HepG2 (cell line): Measurements from ENCODE around the gene MTF1. TPM values are rescaled to one million over a fixed set of nuclear protein-coding genes. Genes with fewer than 3 reads are reported as not detected.

Source experiments
- HNRNPK ChIP-seq: fragments of 200-400 bp; formaldehyde crosslinking; IDR thresholded peaks from 2 replicates; pipeline ENCODE4 v1.6.1; 2018; ENCODE audit warnings: low read length, low read depth, moderate library complexity, mild to moderate bottlenecking; ENCODE audit not compliant: poor library complexity, severe bottlenecking
- U2AF2 ChIP-seq: fragments of 200-400 bp; formaldehyde crosslinking; IDR thresholded peaks from 2 replicates; pipeline ENCODE4 v1.6.1; 2017; ENCODE audit warnings: low read depth, mild to moderate bottlenecking, low read length
- ZFP62 ChIP-seq: sonication (generic); formaldehyde crosslinking; IDR thresholded peaks from 2 replicates; pipeline ENCODE4 v1.4.0; 2020; ENCODE audit warnings: missing genetic modification reagents
- ZNF282 ChIP-seq: fragments of 450-650 bp; IDR thresholded peaks from 2 replicates; pipeline ENCODE4 v1.6.1; 2018; ENCODE audit not compliant: partially characterized antibody
- ZNF720 ChIP-seq: sonication (generic); formaldehyde crosslinking; IDR thresholded peaks from 2 replicates; pipeline ENCODE4 v1.4.0; 2020; ENCODE audit warnings: missing genetic modification reagents
- ZNF768 ChIP-seq: sonication (generic); formaldehyde crosslinking; IDR thresholded peaks from 2 replicates; pipeline ENCODE4 v1.4.0; 2020; ENCODE audit warnings: missing genetic modification reagents
- polyA plus RNA-seq, 8 experiments: library from polyadenylated mRNA; depleted of rRNA in 3 of 8; stranded (reverse) in 7 of 8; unstranded in 1 of 8; fragments of >200 nt; fragmentation: Illumina TruSeq in 4 of 8; extraction: Trizol in 4 of 8; gene quantifications; 2 replicates each; pipeline versions ENCODE4 v1.2.1 to v1.2.3, GENCODE V29; 2011 to 2016; ENCODE audit warnings: low read depth in 4 of 8, missing spikeins in 1 of 8, mixed read lengths in 1 of 8; ENCODE audit not compliant: insufficient read depth in 1 of 8
- total RNA-seq, 5 experiments: library from RNA; depleted of rRNA; stranded (reverse); fragments of >200 nt; fragmentation: Illumina TruSeq; extraction: Trizol; gene quantifications; 2 replicates each; pipeline ENCODE4 v1.2.3, GENCODE V29; 2016; ENCODE audit warnings: low read depth in 1 of 5
- TF ChIP-seq, protein P1 (sequence below): sonication (generic); formaldehyde crosslinking; conservative IDR thresholded peaks from 2 replicates; pipeline ENCODE4 v1.4.0; 2020; ENCODE audit warnings: mild to moderate bottlenecking, missing genetic modification reagents, moderate library complexity
- TF ChIP-seq, protein P2 (sequence below): sonication (generic); formaldehyde crosslinking; IDR thresholded peaks from 2 replicates; pipeline ENCODE4 v1.4.0; 2020; ENCODE audit warnings: missing genetic modification reagents, mild to moderate bottlenecking, borderline replicate concordance
- TF ChIP-seq, protein P3 (sequence below): sonication (generic); formaldehyde crosslinking; IDR thresholded peaks from 2 replicates; pipeline ENCODE4 v1.8.0; 2022; ENCODE audit warnings: mild to moderate bottlenecking, missing genetic modification reagents, moderate library complexity
- TF ChIP-seq, protein P4 (sequence below): sonication (generic); formaldehyde crosslinking; IDR thresholded peaks from 2 replicates; pipeline ENCODE4 v1.4.0; 2020; ENCODE audit warnings: low read depth, mild to moderate bottlenecking, missing genetic modification reagents
- TF ChIP-seq, protein P5 (sequence below): sonication (generic); formaldehyde crosslinking; IDR thresholded peaks from 2 replicates; pipeline ENCODE4 v1.8.1; 2023; ENCODE audit warnings: mild to moderate bottlenecking, moderate library complexity, missing genetic modification reagents
- TF ChIP-seq, protein P6 (sequence below): sonication (generic); formaldehyde crosslinking; IDR thresholded peaks from 2 replicates; pipeline ENCODE4 v1.4.0; 2020; ENCODE audit warnings: missing genetic modification reagents, borderline replicate concordance
- TF ChIP-seq, protein P7 (sequence below): sonication (generic); formaldehyde crosslinking; IDR thresholded peaks from 2 replicates; pipeline ENCODE4 v1.4.0; 2020; ENCODE audit warnings: missing genetic modification reagents

MTF1 gene
- total and polyA plus RNA-seq, 2 of the 13 experiments (the other 11 are each of a cell fraction or from before 2014, with no cell fraction given), result 2.4 to 3.3 TPM

DNA sequence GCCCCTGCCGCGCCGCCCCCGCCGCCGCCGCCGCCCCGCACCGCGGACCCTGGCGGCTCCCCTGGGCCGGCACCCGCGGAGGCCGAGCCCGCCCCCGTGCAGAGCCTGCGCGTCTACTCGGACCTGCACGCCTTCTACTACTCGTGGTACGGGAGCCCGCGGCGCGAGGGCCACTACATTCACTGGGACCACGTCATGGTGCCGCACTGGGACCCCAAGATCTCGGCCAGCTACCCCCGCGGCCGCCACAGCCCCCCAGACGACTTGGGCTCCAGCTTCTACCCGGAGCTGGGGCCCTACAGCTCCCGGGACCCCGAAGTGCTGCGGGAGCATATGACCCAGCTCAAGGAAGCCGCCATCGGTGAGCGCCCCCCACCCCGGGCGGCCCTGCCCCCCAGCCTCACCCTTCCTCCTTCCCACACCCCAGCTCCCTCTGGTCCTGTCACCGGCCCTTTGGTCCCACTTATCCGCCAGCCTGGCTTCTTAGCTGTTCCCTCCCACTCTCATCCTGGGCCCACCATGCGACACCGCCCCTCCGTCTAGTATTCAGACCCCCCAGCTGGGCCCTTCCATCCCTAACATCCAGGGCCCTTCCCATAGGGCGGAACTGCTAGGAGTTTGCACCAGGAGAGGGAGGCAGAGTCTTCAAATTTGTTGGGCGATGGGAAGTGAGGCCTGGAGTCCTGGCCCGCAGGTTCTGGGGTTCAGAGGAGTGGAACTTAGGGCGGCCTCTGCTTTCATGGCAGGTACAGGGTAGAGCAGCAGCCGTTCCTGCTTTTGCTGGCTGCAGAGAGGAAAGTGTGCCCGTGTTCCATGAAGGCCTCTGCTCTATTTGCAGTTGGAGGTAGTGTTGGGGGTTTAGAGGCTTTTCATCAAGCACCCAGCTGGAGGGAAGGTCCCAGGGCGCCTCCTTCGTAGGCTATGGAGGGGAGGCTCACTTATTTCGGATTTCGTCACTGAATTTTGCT lies 64.7 kb downstream of the MTF1 start (continued):
- TF ChIP-seq HNRNPK (peak; percentile 31), ZFP62 (CRISPR knock-in tag) (no peak), ZNF282 (no peak), ZNF768 (CRISPR knock-in tag) (0 out of 2 replicates have a peak, but pooled peaks have one; percentile 6), ZNF720 (CRISPR knock-in tag) (no peak), U2AF2 (no peak)
- TF ChIP-seq, protein P1, sequence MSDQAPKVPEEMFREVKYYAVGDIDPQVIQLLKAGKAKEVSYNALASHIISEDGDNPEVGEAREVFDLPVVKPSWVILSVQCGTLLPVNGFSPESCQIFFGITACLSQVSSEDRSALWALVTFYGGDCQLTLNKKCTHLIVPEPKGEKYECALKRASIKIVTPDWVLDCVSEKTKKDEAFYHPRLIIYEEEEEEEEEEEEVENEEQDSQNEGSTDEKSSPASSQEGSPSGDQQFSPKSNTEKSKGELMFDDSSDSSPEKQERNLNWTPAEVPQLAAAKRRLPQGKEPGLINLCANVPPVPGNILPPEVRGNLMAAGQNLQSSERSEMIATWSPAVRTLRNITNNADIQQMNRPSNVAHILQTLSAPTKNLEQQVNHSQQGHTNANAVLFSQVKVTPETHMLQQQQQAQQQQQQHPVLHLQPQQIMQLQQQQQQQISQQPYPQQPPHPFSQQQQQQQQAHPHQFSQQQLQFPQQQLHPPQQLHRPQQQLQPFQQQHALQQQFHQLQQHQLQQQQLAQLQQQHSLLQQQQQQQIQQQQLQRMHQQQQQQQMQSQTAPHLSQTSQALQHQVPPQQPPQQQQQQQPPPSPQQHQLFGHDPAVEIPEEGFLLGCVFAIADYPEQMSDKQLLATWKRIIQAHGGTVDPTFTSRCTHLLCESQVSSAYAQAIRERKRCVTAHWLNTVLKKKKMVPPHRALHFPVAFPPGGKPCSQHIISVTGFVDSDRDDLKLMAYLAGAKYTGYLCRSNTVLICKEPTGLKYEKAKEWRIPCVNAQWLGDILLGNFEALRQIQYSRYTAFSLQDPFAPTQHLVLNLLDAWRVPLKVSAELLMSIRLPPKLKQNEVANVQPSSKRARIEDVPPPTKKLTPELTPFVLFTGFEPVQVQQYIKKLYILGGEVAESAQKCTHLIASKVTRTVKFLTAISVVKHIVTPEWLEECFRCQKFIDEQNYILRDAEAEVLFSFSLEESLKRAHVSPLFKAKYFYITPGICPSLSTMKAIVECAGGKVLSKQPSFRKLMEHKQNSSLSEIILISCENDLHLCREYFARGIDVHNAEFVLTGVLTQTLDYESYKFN (CRISPR knock-in tag), result no peak
- TF ChIP-seq, protein P2, sequence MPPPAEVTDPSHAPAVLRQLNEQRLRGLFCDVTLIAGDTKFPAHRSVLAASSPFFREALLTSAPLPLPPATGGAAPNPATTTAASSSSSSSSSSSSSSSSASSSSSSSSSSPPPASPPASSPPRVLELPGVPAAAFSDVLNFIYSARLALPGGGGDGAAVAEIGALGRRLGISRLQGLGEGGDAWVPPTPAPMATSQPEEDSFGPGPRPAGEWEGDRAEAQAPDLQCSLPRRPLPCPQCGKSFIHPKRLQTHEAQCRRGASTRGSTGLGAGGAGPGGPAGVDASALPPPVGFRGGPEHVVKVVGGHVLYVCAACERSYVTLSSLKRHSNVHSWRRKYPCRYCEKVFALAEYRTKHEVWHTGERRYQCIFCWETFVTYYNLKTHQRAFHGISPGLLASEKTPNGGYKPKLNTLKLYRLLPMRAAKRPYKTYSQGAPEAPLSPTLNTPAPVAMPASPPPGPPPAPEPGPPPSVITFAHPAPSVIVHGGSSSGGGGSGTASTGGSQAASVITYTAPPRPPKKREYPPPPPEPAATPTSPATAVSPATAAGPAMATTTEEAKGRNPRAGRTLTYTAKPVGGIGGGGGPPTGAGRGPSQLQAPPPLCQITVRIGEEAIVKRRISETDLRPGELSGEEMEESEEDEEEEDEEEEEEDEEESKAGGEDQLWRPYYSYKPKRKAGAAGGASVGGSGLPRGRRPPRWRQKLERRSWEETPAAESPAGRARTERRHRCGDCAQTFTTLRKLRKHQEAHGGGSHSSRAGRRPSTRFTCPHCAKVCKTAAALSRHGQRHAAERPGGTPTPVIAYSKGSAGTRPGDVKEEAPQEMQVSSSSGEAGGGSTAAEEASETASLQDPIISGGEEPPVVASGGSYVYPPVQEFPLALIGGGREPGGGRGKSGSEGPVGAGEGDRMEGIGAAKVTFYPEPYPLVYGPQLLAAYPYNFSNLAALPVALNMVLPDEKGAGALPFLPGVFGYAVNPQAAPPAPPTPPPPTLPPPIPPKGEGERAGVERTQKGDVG (CRISPR knock-in tag), result 0 out of 2 replicates have a peak, but pooled peaks have one; percentile 14
- TF ChIP-seq, protein P3, sequence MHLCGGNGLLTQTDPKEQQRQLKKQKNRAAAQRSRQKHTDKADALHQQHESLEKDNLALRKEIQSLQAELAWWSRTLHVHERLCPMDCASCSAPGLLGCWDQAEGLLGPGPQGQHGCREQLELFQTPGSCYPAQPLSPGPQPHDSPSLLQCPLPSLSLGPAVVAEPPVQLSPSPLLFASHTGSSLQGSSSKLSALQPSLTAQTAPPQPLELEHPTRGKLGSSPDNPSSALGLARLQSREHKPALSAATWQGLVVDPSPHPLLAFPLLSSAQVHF (CRISPR knock-in tag), result no peak
- TF ChIP-seq, protein P4, sequence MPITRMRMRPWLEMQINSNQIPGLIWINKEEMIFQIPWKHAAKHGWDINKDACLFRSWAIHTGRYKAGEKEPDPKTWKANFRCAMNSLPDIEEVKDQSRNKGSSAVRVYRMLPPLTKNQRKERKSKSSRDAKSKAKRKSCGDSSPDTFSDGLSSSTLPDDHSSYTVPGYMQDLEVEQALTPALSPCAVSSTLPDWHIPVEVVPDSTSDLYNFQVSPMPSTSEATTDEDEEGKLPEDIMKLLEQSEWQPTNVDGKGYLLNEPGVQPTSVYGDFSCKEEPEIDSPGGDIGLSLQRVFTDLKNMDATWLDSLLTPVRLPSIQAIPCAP (CRISPR knock-in tag), result no peak
- TF ChIP-seq, protein P5, sequence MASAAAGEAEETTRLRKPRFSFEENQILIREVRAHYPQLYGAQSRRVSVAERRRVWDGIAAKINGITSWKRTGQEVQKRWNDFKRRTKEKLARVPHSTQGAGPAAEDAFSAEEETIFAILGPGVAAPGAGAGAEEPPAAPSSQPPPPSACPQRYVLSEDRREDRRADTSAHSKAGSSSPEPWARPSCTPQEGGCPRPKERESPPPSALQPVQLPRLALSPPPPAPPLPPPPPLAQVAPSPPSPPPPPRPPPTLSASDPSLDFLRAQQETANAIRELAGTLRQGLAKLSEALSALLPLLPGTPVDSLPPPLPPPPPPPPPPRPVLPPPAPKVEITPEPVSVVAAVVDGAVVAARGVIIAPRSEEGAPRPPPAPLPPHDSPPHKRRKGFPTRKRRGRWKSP (CRISPR knock-in tag), result 0 out of 2 replicates have a peak, but pooled peaks have one; percentile 47
- TF ChIP-seq, protein P6, sequence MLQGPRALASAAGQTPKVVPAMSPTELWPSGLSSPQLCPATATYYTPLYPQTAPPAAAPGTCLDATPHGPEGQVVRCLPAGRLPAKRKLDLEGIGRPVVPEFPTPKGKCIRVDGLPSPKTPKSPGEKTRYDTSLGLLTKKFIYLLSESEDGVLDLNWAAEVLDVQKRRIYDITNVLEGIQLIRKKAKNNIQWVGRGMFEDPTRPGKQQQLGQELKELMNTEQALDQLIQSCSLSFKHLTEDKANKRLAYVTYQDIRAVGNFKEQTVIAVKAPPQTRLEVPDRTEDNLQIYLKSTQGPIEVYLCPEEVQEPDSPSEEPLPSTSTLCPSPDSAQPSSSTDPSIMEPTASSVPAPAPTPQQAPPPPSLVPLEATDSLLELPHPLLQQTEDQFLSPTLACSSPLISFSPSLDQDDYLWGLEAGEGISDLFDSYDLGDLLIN (CRISPR knock-in tag), result no peak
- TF ChIP-seq, protein P7, sequence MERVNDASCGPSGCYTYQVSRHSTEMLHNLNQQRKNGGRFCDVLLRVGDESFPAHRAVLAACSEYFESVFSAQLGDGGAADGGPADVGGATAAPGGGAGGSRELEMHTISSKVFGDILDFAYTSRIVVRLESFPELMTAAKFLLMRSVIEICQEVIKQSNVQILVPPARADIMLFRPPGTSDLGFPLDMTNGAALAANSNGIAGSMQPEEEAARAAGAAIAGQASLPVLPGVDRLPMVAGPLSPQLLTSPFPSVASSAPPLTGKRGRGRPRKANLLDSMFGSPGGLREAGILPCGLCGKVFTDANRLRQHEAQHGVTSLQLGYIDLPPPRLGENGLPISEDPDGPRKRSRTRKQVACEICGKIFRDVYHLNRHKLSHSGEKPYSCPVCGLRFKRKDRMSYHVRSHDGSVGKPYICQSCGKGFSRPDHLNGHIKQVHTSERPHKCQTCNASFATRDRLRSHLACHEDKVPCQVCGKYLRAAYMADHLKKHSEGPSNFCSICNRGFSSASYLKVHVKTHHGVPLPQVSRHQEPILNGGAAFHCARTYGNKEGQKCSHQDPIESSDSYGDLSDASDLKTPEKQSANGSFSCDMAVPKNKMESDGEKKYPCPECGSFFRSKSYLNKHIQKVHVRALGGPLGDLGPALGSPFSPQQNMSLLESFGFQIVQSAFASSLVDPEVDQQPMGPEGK (CRISPR knock-in tag), result peak; percentile 39; the same call in 1 of the 2 replicates
